NCI-H2227 (cell line): ENCODE results near the gene ZIC2.
"Not testable (repeated sequence)": the region's sequence is repeated elsewhere in the genome, so short reads cannot be mapped to it uniquely, and the experiment has no call there.

Experiments
- DNase-seq: peaks from one replicate; lab custom pipeline; 2025; ENCODE audit not compliant: unreplicated experiment; lab: John Stamatoyannopoulos, UW

The ZIC2 gene

DNA sequence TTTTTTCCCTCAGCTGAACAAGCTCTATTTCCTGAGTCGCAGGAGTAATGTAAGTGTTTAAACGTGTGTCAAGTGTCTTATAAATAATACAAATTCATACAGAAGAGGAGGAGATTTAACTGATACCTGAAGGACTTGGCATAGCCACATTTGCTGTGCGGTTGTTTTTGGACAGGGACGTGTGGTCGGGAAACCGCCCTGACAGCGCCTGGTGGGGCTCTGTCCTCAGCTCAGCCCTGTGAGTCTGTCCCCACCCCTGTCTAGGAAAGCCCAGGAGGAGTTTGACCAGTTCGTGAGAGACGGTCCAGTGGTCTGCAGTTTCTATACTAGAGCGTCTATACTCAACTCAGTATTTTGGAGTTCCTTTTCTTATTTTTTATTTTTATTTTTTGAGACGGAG is 16.7 kb downstream of the ZIC2 start:
- DNase-seq = no peak

DNA sequence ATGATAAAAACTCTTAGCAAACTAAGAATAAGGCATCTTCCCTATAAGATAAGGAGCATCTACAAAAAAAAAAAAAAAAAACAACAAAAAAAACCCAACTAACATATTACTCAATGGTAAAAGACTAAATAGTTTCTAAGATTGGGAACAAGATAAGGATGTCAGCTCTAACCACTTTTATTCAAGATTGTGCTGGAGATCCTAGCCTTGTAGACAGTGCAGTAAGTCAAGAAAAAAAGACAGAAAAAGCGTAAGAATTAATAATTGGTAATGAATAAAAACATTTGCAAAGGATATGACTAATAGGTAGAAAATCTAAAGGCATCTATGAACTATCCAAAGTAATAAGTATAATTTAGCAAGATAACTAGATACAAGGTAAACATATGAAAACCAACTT is 33.0 kb downstream of the ZIC2 start:
- no peak for DNase-seq

DNA sequence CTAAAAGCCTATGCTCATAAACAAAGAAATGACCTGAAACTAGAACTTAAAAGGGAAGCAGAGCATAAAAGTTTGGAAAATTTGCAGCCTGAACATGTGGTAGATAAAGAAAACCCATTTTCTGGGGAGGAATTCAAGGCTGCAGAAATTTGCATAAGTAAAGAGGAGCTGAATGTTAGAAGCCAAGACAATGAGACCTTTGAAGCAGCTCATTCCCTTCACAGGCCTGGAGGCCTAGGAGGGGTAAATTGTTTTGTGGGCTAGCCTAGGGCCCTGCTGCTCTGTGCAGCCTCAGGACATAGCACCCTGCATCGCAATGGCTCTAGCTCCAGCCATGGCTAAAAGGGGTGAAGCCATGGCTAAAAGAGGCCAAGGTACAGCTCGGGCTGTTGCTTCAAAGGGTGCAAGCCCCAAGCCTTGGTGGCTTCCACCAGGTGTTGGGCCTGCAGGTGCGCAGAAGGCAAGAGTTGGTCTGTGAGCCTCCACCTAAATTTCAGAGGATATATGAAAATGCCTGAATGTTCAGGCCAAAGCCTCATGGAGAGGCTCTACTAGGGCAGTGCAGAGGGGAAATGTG is 38.3 kb downstream of the ZIC2 start:
- DNase-seq = no peak

DNA sequence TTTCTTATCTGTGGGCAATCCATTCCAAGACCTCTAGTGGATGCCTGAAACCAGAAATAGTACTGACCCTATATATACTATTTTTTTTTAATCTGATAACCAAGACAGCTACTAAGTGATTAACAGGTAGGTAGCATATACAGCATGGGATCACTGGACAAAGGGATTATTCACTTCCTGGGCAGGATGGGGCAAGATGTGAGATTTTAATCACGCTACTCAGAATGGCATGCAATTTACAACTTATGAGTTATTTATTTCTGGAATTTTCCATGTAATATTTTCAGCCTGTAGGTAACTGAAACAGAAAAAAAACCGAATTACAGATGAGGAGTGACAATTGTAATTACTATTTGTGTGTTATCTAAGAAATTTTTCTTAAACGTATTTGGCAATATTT is 41.2 kb downstream of the ZIC2 start:
- DNase-seq = no peak

DNA sequence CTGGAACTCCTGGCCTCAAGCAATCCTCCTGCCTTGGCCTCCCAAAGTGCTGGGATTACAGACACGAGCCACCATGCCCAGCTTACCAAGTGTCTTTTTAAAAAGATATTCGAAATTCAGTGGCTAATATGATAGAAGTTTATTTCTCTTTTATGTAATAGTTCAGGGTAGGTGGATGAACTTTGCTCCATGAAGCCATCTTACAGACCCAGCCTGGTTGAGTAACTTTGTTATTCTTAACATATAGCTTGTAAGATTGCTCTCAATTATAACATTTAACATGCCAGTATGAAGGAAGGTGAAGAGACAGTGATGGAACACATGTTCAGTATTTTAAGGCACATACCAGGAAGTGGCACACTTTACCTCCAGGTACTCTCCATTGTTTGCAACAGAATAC is 42.4 kb downstream of the ZIC2 start:
- DNase-seq = no peak

DNA sequence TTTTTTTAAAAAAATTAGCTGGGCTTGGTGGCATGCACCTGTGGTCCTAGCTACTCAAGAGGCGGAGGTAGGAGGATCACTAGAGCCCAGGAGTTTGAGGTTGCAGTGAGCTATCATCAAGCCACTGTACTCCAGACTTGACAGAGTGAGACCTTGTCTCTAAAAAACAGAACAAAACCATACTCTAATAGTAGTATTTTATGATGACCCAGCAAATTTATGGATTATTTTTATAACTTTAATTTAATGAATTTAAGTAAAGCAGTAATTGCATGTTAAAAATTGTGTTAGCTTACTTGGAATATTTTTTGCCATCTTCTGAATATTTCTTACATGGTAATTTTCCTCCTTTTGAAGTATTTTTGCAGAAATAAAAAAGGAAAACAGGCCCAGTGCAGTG is 48.3 kb downstream of the ZIC2 start:
- DNase-seq = no peak

DNA sequence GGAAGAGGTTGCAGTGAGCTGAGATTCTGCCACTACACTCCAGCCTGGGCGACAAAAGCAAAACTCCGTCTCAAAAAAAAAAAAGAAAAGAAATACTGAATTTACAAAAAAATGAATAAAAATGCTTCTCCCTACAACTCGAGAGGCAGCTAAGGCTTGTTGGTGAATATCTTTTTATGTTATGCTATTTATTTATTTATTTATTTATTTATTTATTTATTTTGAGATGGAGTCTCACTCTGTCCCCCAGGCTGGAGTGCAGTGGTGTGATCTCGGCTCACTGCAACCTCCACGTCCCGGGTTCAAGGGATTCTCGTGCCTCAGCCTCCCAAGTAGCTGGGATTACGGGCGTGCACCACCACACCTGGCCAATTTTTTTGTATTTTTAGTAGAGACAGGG is 51.1 kb downstream of the ZIC2 start:
- not testable (repeated sequence) for DNase-seq

DNA sequence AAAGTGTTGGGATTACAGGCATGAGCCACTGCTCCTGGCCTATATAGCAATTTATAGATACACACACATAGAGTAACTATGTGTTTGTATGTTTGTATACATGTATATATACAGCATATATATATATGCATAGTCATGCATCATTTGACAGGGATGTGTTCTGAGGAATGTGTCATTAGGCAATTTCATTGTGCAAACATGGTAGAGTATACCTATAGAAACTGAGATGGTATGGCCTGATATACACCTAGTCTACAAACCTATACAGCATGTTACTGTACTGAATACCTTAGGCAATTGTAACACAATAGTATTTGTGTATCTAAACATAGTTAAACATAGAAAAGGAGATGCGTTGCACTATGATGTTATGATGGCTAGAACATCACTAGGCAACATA is 54.4 kb downstream of the ZIC2 start:
- DNase-seq = no peak
